Retinal pigment epithelial cell (primary cell): Measurements from ENCODE around the gene TREML2.

ENCODE experiments used
- DNase-seq: peaks from one replicate; pipeline ENCODE4 v3.0.0-alpha.2; 2010; ENCODE audit warnings: low read depth
- H3K4me3 ChIP-seq: 2 replicates; pipeline ENCODE4 v1.5.1; 2011; ENCODE audit warnings: mild to moderate bottlenecking, low read length, control low read depth, moderate library complexity
- CTCF ChIP-seq: conservative IDR thresholded peaks from 2 replicates; pipeline ENCODE4 v1.5.1; 2011; ENCODE audit warnings: low read depth, low read length, control low read depth, inconsistent platforms

TREML2 gene

GRCh38 chr6:41153992-41154625 lies 46.8 kb downstream of the TREML2 start, which contains the start of gene TREML1:
Gene TREML1, minus strand, starts transcription at chr6:41154347. Its CDS starts 59 bp downstream, at chr6:41154288.
- no peak within 1 kb of the TSS for H3K4me3 ChIP-seq
- TF ChIP-seq CTCF = no peak
- DNase-seq = no peak

GRCh38 chr6:41153451-41153850 lies 47.5 kb downstream of the TREML2 start:
- no peak for TF ChIP-seq CTCF
- no peak for DNase-seq
- no peak overlapping the region for H3K4me3 ChIP-seq

DNA sequence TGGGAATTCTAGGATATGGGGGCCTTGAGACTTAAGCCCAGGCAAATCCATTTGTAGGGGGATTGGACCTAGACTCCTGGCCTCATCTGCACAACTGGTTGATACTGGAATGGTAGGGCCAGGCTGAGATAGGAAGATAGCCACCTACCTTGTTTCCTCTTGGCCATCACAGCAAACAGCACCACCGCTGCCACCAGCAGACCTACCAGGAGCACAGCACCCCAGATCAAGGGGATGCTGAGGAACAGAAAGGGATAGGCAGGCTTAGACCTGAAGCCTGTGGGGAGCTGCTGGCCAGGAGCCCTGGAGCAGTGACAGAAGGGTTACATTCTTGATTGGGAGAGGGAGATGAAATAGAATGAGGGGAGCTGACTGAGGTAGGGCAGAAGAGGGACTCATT lies 50.3 kb downstream of the TREML2 start:
- no peak for DNase-seq
- no peak for TF ChIP-seq CTCF
- H3K4me3 ChIP-seq = no peak overlapping the region

DNA sequence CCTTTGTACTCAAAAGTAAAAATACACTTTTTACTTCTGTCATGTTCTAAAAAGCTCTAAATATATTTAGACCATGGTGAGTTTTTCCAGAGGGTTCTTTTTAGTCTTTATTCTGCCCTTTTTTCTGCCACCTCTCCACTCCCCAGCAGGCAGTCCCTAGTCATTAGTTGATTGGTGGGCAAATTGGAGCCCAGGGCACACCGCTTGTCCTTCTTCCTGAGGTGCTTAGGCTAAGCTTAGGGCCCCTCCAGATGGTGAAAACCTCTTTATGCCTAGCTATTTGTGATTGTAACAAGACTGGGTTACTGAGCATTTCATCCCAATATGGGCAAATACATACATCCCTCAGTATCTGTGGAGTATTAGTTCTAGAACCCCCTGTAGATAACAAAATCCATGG lies 53.0 kb downstream of the TREML2 start:
- DNase-seq = no peak
- H3K4me3 ChIP-seq = no peak overlapping the region
- TF ChIP-seq CTCF = no peak
